ENCODE measurements around the gene EEF2K. TPM values are rescaled to one million over a fixed set of nuclear protein-coding genes. Genes with fewer than 3 reads are reported as not detected.
"Not testable (repeated sequence)": the region's sequence is repeated elsewhere in the genome, so short reads cannot be mapped to it uniquely, and the experiment has no call there.

EEF2K gene
- total and polyA plus RNA-seq, 7 experiments from 2014 or later = 1.9 to 27.9 (median 19.9) TPM

- Mint-ChIP-seq H3K36me3 (peaks cover 0 to 4% (median 0%) of the 10 kb centered on the region in 5 donors), H3K4me3 (no peak overlapping the region), H3K27me3 (peaks cover 10 to 20% (median 11%) of the 10 kb centered on the region in 5 donors), H3K27ac (no peak overlapping the region), H3K4me1 (peaks cover 0 to 12% (median 11%) of the 10 kb centered on the region in 7 donors), H3K9me3 (peaks cover 0 to 6% (median 0%) of the 10 kb centered on the region in 11 donors)
- ATAC-seq (no peak), DNase-seq (no peak)
- no peaks in the 10 kb centered on the region for H3K27me3 ChIP-seq (ENCODE audit: control insufficient read depth in 2 of 2, insufficient read depth in 2 of 2, low read length in 2 of 2)
- H3K27ac ChIP-seq (ENCODE audit: low read depth, low read length) = no peak overlapping the region
- no peaks in the 10 kb centered on the region for H3K36me3 ChIP-seq (ENCODE audit: control insufficient read depth in 2 of 3, insufficient read depth in 3 of 3, low read length in 3 of 3)
- H3K4me1 ChIP-seq (ENCODE audit: control insufficient read depth in 2 of 2, insufficient read depth in 2 of 2, low read length in 2 of 2) = peaks cover 0 to 4% of the 10 kb centered on the region in 2 donors
- no peak overlapping the region for H3K4me3 ChIP-seq (ENCODE audit: low read length)
- CTCF ChIA-PET = no interaction called here
- POLR2A ChIA-PET = interaction anchor here (1.2 kb wide), 1 partner anchor 24 kb away, joined by 3 read pairs; no protein-coding TSS in a partner anchor
- intact Hi-C loops (cut with micrococcal nuclease) = no loop called here
- H3K9me3 ChIP-seq (ENCODE audit: control insufficient read depth in 2 of 3, low read length in 3 of 3) = no peaks in the 10 kb centered on the region
These were observed 40.4 kb upstream of the EEF2K start for GRCh38 chr16:22165508-22166285.

- ChIA-PET CTCF (no interaction called here), POLR2A (no interaction called here)
- no peak overlapping the region for H3K27ac ChIP-seq (ENCODE audit: low read depth, low read length)
- no peak for DNase-seq
- no peak for ATAC-seq
- H3K4me1 Mint-ChIP-seq = no peaks in the 10 kb centered on the region
- no peaks in the 10 kb centered on the region for H3K4me1 ChIP-seq (ENCODE audit: control insufficient read depth in 2 of 2, insufficient read depth in 2 of 2, low read length in 2 of 2)
- H3K9me3 ChIP-seq (ENCODE audit: control insufficient read depth in 2 of 3, low read length in 3 of 3) = no peaks in the 10 kb centered on the region
- H3K4me3 Mint-ChIP-seq = no peak overlapping the region
- H3K27ac Mint-ChIP-seq = no peak overlapping the region
- peaks cover 0 to 4% (median 0%) of the 10 kb centered on the region in 5 donors for H3K36me3 Mint-ChIP-seq
- H3K27me3 ChIP-seq (ENCODE audit: control insufficient read depth in 2 of 2, insufficient read depth in 2 of 2, low read length in 2 of 2) = no peaks in the 10 kb centered on the region
- no peaks in the 10 kb centered on the region for H3K9me3 Mint-ChIP-seq
- H3K36me3 ChIP-seq (ENCODE audit: control insufficient read depth in 2 of 3, insufficient read depth in 3 of 3, low read length in 3 of 3) = no peaks in the 10 kb centered on the region
- H3K27me3 Mint-ChIP-seq = no peaks in the 10 kb centered on the region
- no peak overlapping the region for H3K4me3 ChIP-seq (ENCODE audit: low read length)
- intact Hi-C loops (cut with micrococcal nuclease) = no loop called here
These were observed 34.1 kb upstream of the EEF2K start for GRCh38 chr16:22171953-22172352.

DNA sequence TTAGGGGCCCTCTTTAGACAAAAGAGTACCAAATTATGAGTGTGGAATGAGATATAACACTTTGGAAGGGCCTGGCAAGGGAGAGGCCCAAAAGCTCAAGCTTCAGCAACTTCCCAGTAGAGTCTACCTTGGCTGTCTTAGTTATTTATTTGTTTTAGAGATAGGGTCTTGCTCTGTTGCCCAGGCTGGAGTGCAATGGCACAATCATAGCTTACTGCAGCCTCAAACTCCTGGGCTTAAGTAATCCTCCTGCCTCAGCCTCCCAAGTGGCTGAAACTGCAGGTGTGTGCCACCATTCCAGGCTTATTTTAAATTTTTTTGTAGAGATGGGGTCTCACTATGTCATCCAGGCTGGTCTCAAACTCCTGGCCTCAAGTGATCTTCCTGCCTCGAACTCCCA, 33.4 kb upstream of the EEF2K start:
- H3K9me3 Mint-ChIP-seq; H3K4me3 Mint-ChIP-seq; H3K4me1 ChIP-seq (ENCODE audit: control insufficient read depth in 2 of 2, insufficient read depth in 2 of 2, low read length in 2 of 2); DNase-seq; H3K9me3 ChIP-seq (ENCODE audit: control insufficient read depth in 2 of 3, low read length in 3 of 3); intact Hi-C loops (cut with micrococcal nuclease); H3K27me3 ChIP-seq (ENCODE audit: control insufficient read depth in 2 of 2, insufficient read depth in 2 of 2, low read length in 2 of 2); H3K27me3 Mint-ChIP-seq; H3K27ac Mint-ChIP-seq; H3K4me1 Mint-ChIP-seq; ATAC-seq; H3K36me3 Mint-ChIP-seq; CTCF ChIA-PET; H3K27ac ChIP-seq (ENCODE audit: low read depth, low read length); H3K36me3 ChIP-seq (ENCODE audit: control insufficient read depth in 2 of 3, insufficient read depth in 3 of 3, low read length in 3 of 3); POLR2A ChIA-PET; H3K4me3 ChIP-seq (ENCODE audit: low read length): not testable (repeated sequence)

DNA sequence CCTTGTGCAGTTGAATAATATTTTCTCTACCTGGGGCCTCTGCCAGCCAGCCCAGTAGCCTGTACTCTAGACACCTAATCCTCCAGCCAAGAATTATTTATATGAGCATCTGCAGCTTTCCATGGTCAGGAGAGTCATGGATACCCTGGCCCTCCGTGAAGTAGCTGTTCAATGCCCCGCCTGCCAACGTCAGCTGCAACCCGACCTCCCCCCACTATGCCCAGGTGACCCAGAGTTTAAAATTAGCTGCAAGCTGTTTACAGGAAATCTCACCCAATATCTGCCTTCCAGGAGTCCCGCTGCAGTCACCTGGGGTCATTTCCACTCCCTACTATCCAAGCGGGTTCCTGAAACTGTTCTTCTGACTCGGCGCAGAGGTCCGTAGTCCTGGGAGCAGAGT, 31.4 kb upstream of the EEF2K start:
- no peaks in the 10 kb centered on the region for H3K9me3 ChIP-seq (ENCODE audit: control insufficient read depth in 2 of 3, low read length in 3 of 3)
- H3K4me1 ChIP-seq (ENCODE audit: control insufficient read depth in 2 of 2, insufficient read depth in 2 of 2, low read length in 2 of 2) = no peaks in the 10 kb centered on the region
- H3K36me3 ChIP-seq (ENCODE audit: control insufficient read depth in 2 of 3, insufficient read depth in 3 of 3, low read length in 3 of 3) = no peaks in the 10 kb centered on the region
- peaks cover 0 to 9% (median 0%) of the 10 kb centered on the region in 5 donors for H3K36me3 Mint-ChIP-seq
- H3K4me3 ChIP-seq (ENCODE audit: low read length) = no peak overlapping the region
- H3K27ac Mint-ChIP-seq = no peak overlapping the region
- no peaks in the 10 kb centered on the region for H3K27me3 Mint-ChIP-seq
- no peaks in the 10 kb centered on the region for H3K27me3 ChIP-seq (ENCODE audit: control insufficient read depth in 2 of 2, insufficient read depth in 2 of 2, low read length in 2 of 2)
- no peaks in the 10 kb centered on the region for H3K4me1 Mint-ChIP-seq
- peaks cover 0 to 4% (median 0%) of the 10 kb centered on the region in 11 donors for H3K9me3 Mint-ChIP-seq
- DNase-seq (no peak), ATAC-seq (no peak)
- intact Hi-C loops (cut with micrococcal nuclease) = no loop called here
- CTCF ChIA-PET = no interaction called here
- no peak overlapping the region for H3K4me3 Mint-ChIP-seq
- H3K27ac ChIP-seq (ENCODE audit: low read depth, low read length) = no peak overlapping the region
- POLR2A ChIA-PET = interaction anchor here (0.7 kb wide), 1 partner anchor 14 kb away, joined by 6 read pairs; no protein-coding TSS in a partner anchor

GRCh38 chr16:22177968-22178930, 27.8 kb upstream of the EEF2K start:
- intact Hi-C loops (cut with micrococcal nuclease) = no loop called here
- Histone ChIP-seq H3K36me3 (ENCODE audit: control insufficient read depth in 2 of 3, insufficient read depth in 3 of 3, low read length in 3 of 3) (no peaks in the 10 kb centered on the region), H3K27me3 (ENCODE audit: control insufficient read depth in 2 of 2, insufficient read depth in 2 of 2, low read length in 2 of 2) (no peaks in the 10 kb centered on the region), H3K4me3 (ENCODE audit: low read length) (no peak overlapping the region), H3K9me3 (ENCODE audit: control insufficient read depth in 2 of 3, low read length in 3 of 3) (no peaks in the 10 kb centered on the region), H3K4me1 (ENCODE audit: control insufficient read depth in 2 of 2, insufficient read depth in 2 of 2, low read length in 2 of 2) (no peaks in the 10 kb centered on the region), H3K27ac (ENCODE audit: low read depth, low read length) (no peak overlapping the region)
- Mint-ChIP-seq H3K9me3 (peaks cover 0 to 4% (median 0%) of the 10 kb centered on the region in 11 donors), H3K36me3 (peaks cover 0 to 14% (median 0%) of the 10 kb centered on the region in 5 donors), H3K4me1 (no peaks in the 10 kb centered on the region), H3K27me3 (peaks cover 0 to 3% (median 0%) of the 10 kb centered on the region in 5 donors), H3K27ac (no peak overlapping the region), H3K4me3 (no peak overlapping the region)
- DNase-seq (no peak), ATAC-seq (no peak)
- CTCF ChIA-PET = no interaction called here
- POLR2A ChIA-PET = interaction anchor here (0.5 to 0.9 kb wide), 2 partner anchors 10 to 376 kb away, joined by 3 to 4 read pairs; no protein-coding TSS in a partner anchor

DNA sequence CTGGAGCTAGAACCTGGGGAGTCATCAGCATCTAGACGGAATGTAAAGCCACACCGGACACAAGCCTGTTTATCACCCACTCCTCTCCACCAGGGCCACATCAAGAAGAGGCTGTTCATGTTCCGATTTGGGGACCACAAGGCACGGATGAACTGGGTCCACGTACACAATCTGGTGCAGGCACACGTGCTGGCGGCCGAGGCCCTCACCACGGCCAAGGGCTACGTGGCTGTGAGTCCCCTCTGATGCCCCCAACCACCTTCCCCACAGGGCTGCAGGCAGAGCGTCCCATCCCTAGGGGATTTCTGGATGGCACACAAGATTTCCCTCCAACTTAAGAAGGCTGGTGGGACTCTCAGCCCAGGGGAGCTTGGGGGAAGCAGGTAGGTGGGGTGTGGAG, 24.7 kb upstream of the EEF2K start:
- H3K27me3 ChIP-seq (ENCODE audit: control insufficient read depth in 2 of 2, insufficient read depth in 2 of 2, low read length in 2 of 2) = no peaks in the 10 kb centered on the region
- no peak overlapping the region for H3K27ac Mint-ChIP-seq
- DNase-seq = no peak
- H3K9me3 Mint-ChIP-seq = peaks cover 0 to 4% (median 0%) of the 10 kb centered on the region in 11 donors
- H3K36me3 ChIP-seq (ENCODE audit: control insufficient read depth in 2 of 3, insufficient read depth in 3 of 3, low read length in 3 of 3) = no peaks in the 10 kb centered on the region
- H3K4me3 ChIP-seq (ENCODE audit: low read length) = no peak overlapping the region
- H3K9me3 ChIP-seq (ENCODE audit: control insufficient read depth in 2 of 3, low read length in 3 of 3) = no peaks in the 10 kb centered on the region
- intact Hi-C loops (cut with micrococcal nuclease) = no loop called here
- no peaks in the 10 kb centered on the region for H3K4me1 ChIP-seq (ENCODE audit: control insufficient read depth in 2 of 2, insufficient read depth in 2 of 2, low read length in 2 of 2)
- ChIA-PET CTCF (no interaction called here), POLR2A (no interaction called here)
- H3K4me1 Mint-ChIP-seq = peaks cover 0 to 4% (median 0%) of the 10 kb centered on the region in 7 donors
- no peak overlapping the region for H3K27ac ChIP-seq (ENCODE audit: low read depth, low read length)
- no peak for ATAC-seq
- H3K27me3 Mint-ChIP-seq = peaks cover 0 to 3% (median 0%) of the 10 kb centered on the region in 5 donors
- H3K36me3 Mint-ChIP-seq = peaks cover 0 to 15% (median 0%) of the 10 kb centered on the region in 5 donors
- H3K4me3 Mint-ChIP-seq = no peak overlapping the region

All from naive thymus-derived CD4-positive, alpha-beta T cell (primary cell).